H1 (cell line): ENCODE results near the gene ATP5MC2. TPM values are rescaled to one million over a fixed set of nuclear protein-coding genes. Genes with fewer than 3 reads are reported as not detected.

Source experiments
- CTCF ChIA-PET: fragments of 300-600 bp; sonication (Branson Sonifier 250); formaldehyde crosslinking; loops from one replicate; lab custom pipeline; 2021; ENCODE audit not compliant: partially characterized antibody; lab: Charles Lee
- POLR2A ChIA-PET: fragments of 300-600 bp; sonication (Branson Sonifier 250); formaldehyde crosslinking; loops from one replicate; lab custom pipeline; 2021; ENCODE audit warnings: inconsistent platforms; ENCODE audit not compliant: partially characterized antibody; lab: Charles Lee
- DNase-seq, 2 experiments: peaks; one replicate each; pipeline versions ENCODE4 v3.0.0 to v3.0.0-alpha.2; 2010 to 2022; ENCODE audit warnings: low spot score in 2 of 2, low read depth in 1 of 2, mixed read lengths in 1 of 2
- FAIRE-seq: peaks from 2 replicates; lab custom pipeline; 2011; peaks lifted over from hg19 to GRCh38; lab: Jason Lieb, UNC
- H2AFZ ChIP-seq: 2 replicates; pipeline ENCODE4 v1.8.1; 2012; ENCODE audit warnings: low read length, inconsistent platforms
- H2AK5ac ChIP-seq: 2 replicates; pipeline ENCODE4 v1.6.1; 2013; ENCODE audit warnings: low read depth, low read length
- H2BK120ac ChIP-seq: replicated peaks from 2 replicates; pipeline ENCODE3; 2013; ENCODE audit warnings: low read depth, low read length, inconsistent platforms
- H2BK12ac ChIP-seq: 2 replicates; pipeline ENCODE4 v1.6.1; 2013; ENCODE audit warnings: low read depth, low read length
- H2BK15ac ChIP-seq: 2 replicates; pipeline ENCODE4 v1.6.1; 2013; ENCODE audit warnings: low read length
- H2BK20ac ChIP-seq: 2 replicates; pipeline ENCODE4 v1.6.1; 2013; ENCODE audit warnings: low read length
- H2BK5ac ChIP-seq: 2 replicates; pipeline ENCODE4 v1.6.1; 2013; ENCODE audit warnings: low read depth, low read length
- H3K14ac ChIP-seq: 2 replicates; pipeline ENCODE4 v1.6.1; 2013; ENCODE audit warnings: inconsistent platforms; ENCODE audit not compliant: insufficient read length
- H3K18ac ChIP-seq: 2 replicates; pipeline ENCODE4 v1.6.1; 2013; ENCODE audit warnings: low read length; ENCODE audit errors: extremely low read depth
- H3K23ac ChIP-seq: 2 replicates; pipeline ENCODE4 v1.6.1; 2013; ENCODE audit warnings: inconsistent platforms; ENCODE audit not compliant: insufficient read length
- H3K23me2 ChIP-seq: 2 replicates; pipeline ENCODE4 v1.6.1; 2013; ENCODE audit warnings: low read depth, low read length
- H3K27ac ChIP-seq: 2 replicates; pipeline ENCODE4 v1.6.1; 2011; ENCODE audit warnings: low read depth, low read length, inconsistent platforms
- H3K27me3 ChIP-seq, 4 experiments: replicated peaks in 1 of 4; 1 replicate in 1 of 4; 2 replicates in 3 of 4; pipeline versions ENCODE4 v1.6.1 to v1.8.1; 2011 to 2013; ENCODE audit warnings: low read length in 3 of 4, mild to moderate bottlenecking in 3 of 4, inconsistent platforms in 2 of 4, mixed read lengths in 2 of 4, moderate library complexity in 1 of 4; ENCODE audit not compliant: control insufficient read depth in 3 of 4, insufficient read depth in 3 of 4; ENCODE audit errors: extremely low read depth in 1 of 4
- H3K36me3 ChIP-seq, 4 experiments: 2 replicates each; pipeline versions ENCODE4 v1.6.1 to v1.8.1; 2011 to 2013; ENCODE audit warnings: mild to moderate bottlenecking in 4 of 4, low read length in 3 of 4, moderate library complexity in 2 of 4, control low read depth in 1 of 4, inconsistent platforms in 1 of 4; ENCODE audit not compliant: insufficient read depth in 4 of 4, control insufficient read depth in 2 of 4
- H3K4ac ChIP-seq: replicated peaks from 2 replicates; pipeline ENCODE3; 2013; ENCODE audit warnings: low read length, low read depth, mixed read lengths, inconsistent platforms; ENCODE audit not compliant: insufficient read length
- H3K4me1 ChIP-seq, 4 experiments: replicated peaks in 1 of 4; 1 replicate in 1 of 4; 2 replicates in 3 of 4; pipeline versions ENCODE4 v1.6.1 to v1.8.1; 2011 to 2013; ENCODE audit warnings: low read length in 3 of 4, inconsistent platforms in 2 of 4, mixed read lengths in 1 of 4; ENCODE audit not compliant: insufficient read depth in 4 of 4, control insufficient read depth in 3 of 4
- H3K4me2 ChIP-seq, 2 experiments: 2 replicates each; pipeline versions ENCODE4 v1.6.1 to v1.8.1; 2011 to 2013; ENCODE audit warnings: low read depth in 2 of 2, low read length in 2 of 2, control low read depth in 1 of 2, inconsistent platforms in 1 of 2, mild to moderate bottlenecking in 1 of 2; ENCODE audit not compliant: insufficient read depth in 1 of 2
- H3K4me3 ChIP-seq, 4 experiments: fragments of 200-600, 300-600 bp in 1 of 4; sonication (generic), shearing (Covaris generic), sonication (Bioruptor Twin) in 1 of 4; 2 replicates each; pipeline versions ENCODE4 v1.5.1 to v1.8.1; 2011 to 2016; ENCODE audit warnings: low read length in 4 of 4, low read depth in 3 of 4, control low read depth in 2 of 4, inconsistent platforms in 2 of 4, mild to moderate bottlenecking in 2 of 4, mixed read lengths in 1 of 4, moderate library complexity in 1 of 4; ENCODE audit not compliant: insufficient read depth in 2 of 4; ENCODE audit errors: extremely low read depth in 1 of 4
- H3K56ac ChIP-seq: replicated peaks from 2 replicates; pipeline ENCODE3; 2013; ENCODE audit warnings: low read depth, mild to moderate bottlenecking, mixed read lengths, low read length, inconsistent platforms; ENCODE audit not compliant: insufficient read length
- H3K79me1 ChIP-seq: 2 replicates; pipeline ENCODE4 v1.6.1; 2013; ENCODE audit warnings: low read depth, low read length, control low read depth
- H3K79me2 ChIP-seq, 2 experiments: 2 replicates each; pipeline versions ENCODE4 v1.6.1 to v1.8.1; 2012 to 2013; ENCODE audit warnings: low read length in 2 of 2, mild to moderate bottlenecking in 2 of 2, inconsistent platforms in 1 of 2; ENCODE audit not compliant: insufficient read depth in 2 of 2, control insufficient read depth in 1 of 2
- H3K9ac ChIP-seq, 4 experiments: replicated peaks in 1 of 4; 1 replicate in 1 of 4; 2 replicates in 3 of 4; pipeline versions ENCODE4 v1.6.1 to v1.8.1; 2011 to 2013; ENCODE audit warnings: low read depth in 3 of 4, low read length in 3 of 4, control low read depth in 2 of 4, mild to moderate bottlenecking in 2 of 4, moderate library complexity in 2 of 4, inconsistent platforms in 1 of 4; ENCODE audit errors: extremely low read depth in 1 of 4
- H3K9me3 ChIP-seq, 2 experiments: 2 replicates each; pipeline versions ENCODE4 v1.6.1 to v1.8.1; 2012 to 2013; ENCODE audit warnings: mild to moderate bottlenecking in 2 of 2, moderate library complexity in 2 of 2, control low read depth in 1 of 2, inconsistent platforms in 1 of 2, low read depth in 1 of 2, low read length in 1 of 2, mixed read lengths in 1 of 2; ENCODE audit not compliant: insufficient read depth in 2 of 2
- H4K20me1 ChIP-seq, 2 experiments: replicated peaks in 1 of 2; 2 replicates each; pipeline versions ENCODE3 to v1.8.1; 2011 to 2013; ENCODE audit warnings: inconsistent platforms in 2 of 2, low read length in 2 of 2, mild to moderate bottlenecking in 1 of 2; ENCODE audit not compliant: insufficient read depth in 2 of 2, control insufficient read depth in 1 of 2
- H4K5ac ChIP-seq: 2 replicates; pipeline ENCODE4 v1.6.1; 2013; ENCODE audit warnings: low read length, low read depth, mixed read lengths, inconsistent platforms; ENCODE audit not compliant: insufficient read length
- H4K8ac ChIP-seq: 2 replicates; pipeline ENCODE4 v1.8.0; 2013; ENCODE audit warnings: mild to moderate bottlenecking, moderate library complexity, low read length, inconsistent platforms; ENCODE audit not compliant: insufficient read depth; ENCODE audit errors: extremely low read depth
- H4K91ac ChIP-seq: replicated peaks from 2 replicates; pipeline ENCODE3; 2013; ENCODE audit warnings: low read length, mixed read lengths, inconsistent platforms; ENCODE audit not compliant: insufficient read length
- ASH2L ChIP-seq: fragments of 200-600, 300-600 bp; sonication (generic); IDR thresholded peaks from one replicate; pipeline ENCODE4 v1.7.1; 2017; ENCODE audit warnings: low read length
- CBX8 ChIP-seq: fragments of 300-800, 300-1000 bp; sonication (generic); IDR thresholded peaks from 2 replicates; pipeline ENCODE4 v1.7.1; 2016; ENCODE audit warnings: low read depth, low read length, borderline replicate concordance
- HDAC2 ChIP-seq, 2 experiments: fragments of 300-600 bp in 1 of 2; sonication (generic) in 1 of 2; IDR thresholded peaks; 2 replicates each; pipeline ENCODE4 v1.6.1; 2011 to 2012; ENCODE audit warnings: low read depth in 2 of 2, low read length in 2 of 2, mild to moderate bottlenecking in 2 of 2, moderate library complexity in 2 of 2, borderline replicate concordance in 1 of 2, inconsistent platforms in 1 of 2
- JUN ChIP-seq: IDR thresholded peaks from 2 replicates; pipeline ENCODE4 v1.6.1; 2011; ENCODE audit warnings: low read depth, mild to moderate bottlenecking, improper control_type of control experiment, low read length
- KDM1A ChIP-seq: fragments of 200-600, 300-600 bp; sonication (generic); IDR thresholded peaks from 2 replicates; pipeline ENCODE4 v1.7.1; 2016; ENCODE audit warnings: mild to moderate bottlenecking, low read length, borderline replicate concordance
- PHF8 ChIP-seq: fragments of 200-600 bp; sonication (generic); conservative IDR thresholded peaks from 2 replicates; pipeline ENCODE4 v1.7.1; 2012; ENCODE audit warnings: low read depth, mild to moderate bottlenecking, inconsistent platforms, low read length, moderate library complexity
- POLR2A ChIP-seq, 2 experiments: IDR thresholded peaks; 1 replicate in 1 of 2; 2 replicates in 1 of 2; pipeline ENCODE4 v1.6.1; 2011; ENCODE audit warnings: low read depth in 2 of 2, low read length in 2 of 2, mild to moderate bottlenecking in 2 of 2; ENCODE audit errors: control extremely low read depth in 1 of 2
- SP1 ChIP-seq: IDR thresholded peaks from 2 replicates; pipeline ENCODE4 v1.6.1; 2011; ENCODE audit warnings: low read depth, low read length
- SP4 ChIP-seq: IDR thresholded peaks from 2 replicates; pipeline ENCODE4 v1.6.1; 2012; ENCODE audit warnings: low read length, inconsistent platforms
- TBP ChIP-seq: IDR thresholded peaks from 2 replicates; pipeline ENCODE4 v1.6.1; 2011; ENCODE audit warnings: low read depth, low read length, improper control_type of control experiment
- TEAD4 ChIP-seq: IDR thresholded peaks from 2 replicates; pipeline ENCODE4 v1.6.1; 2012; ENCODE audit warnings: low read depth, low read length, inconsistent platforms, mixed read lengths
- YY1 ChIP-seq: IDR thresholded peaks from 2 replicates; pipeline ENCODE4 v1.6.1; 2011; ENCODE audit warnings: low read depth, mild to moderate bottlenecking, low read length
- WGBS, 2 experiments: shearing (Covaris generic) in 1 of 2; methylation state at CpG; one replicate each; pipeline versions ENCODE4 v1.1.6 to v1.1.7; 2013 to 2015; ENCODE audit warnings: low lambda C conversion rate in 2 of 2, mixed read lengths in 2 of 2, inconsistent platforms in 1 of 2, low coverage in 1 of 2, missing lambda C conversion rate in 1 of 2; ENCODE audit not compliant: insufficient replicate concordance in 2 of 2, insufficient coverage in 1 of 2, insufficient read length in 1 of 2; ENCODE audit errors: extremely low coverage in 1 of 2, missing lambda C conversion rate in 1 of 2; 5-methylcytosine and 5-hydroxymethylcytosine counted together
- polyA plus RNA-seq, 7 experiments: library from polyadenylated mRNA; depleted of rRNA in 3 of 7; stranded (reverse) in 5 of 7; unstranded in 2 of 7; fragments of >200 nt in 5 of 7; fragments of 200-250 nt in 2 of 7; gene quantifications; 1 replicate in 5 of 7; 2 replicates in 1 of 7; 4 replicates in 1 of 7; pipeline versions ENCODE4 v1.2.1 to v1.2.3, GENCODE V29; 2011 to 2013; ENCODE audit warnings: missing spikeins in 2 of 7, mixed read lengths in 2 of 7
- total RNA-seq: library from RNA; stranded (reverse); fragmentation: NEBNext Ultra II Directional; extraction: Animal tissue kit (Norgen Biotek cat#: 25700); gene quantifications from 2 replicates; pipeline ENCODE4 v1.2.1, GENCODE V29; 2021

Gene ATP5MC2
- total and polyA plus RNA-seq, 2 of the 8 experiments (the other 6 are each of a cell fraction or from before 2014, with no cell fraction given) = 408 to 952 TPM

GRCh38 chr12:53677016-53677799 lies 1.3 kb upstream of the ATP5MC2 start:
- Histone ChIP-seq H3K23ac (peak overlapping the region; percentile 3), H2BK120ac (peak overlapping the region; percentile 7), H4K91ac (peak overlapping the region; percentile 95), H4K5ac (peak overlapping the region; percentile 43), H2AFZ (peak overlapping the region; percentile 93), H2AK5ac (peak overlapping the region; percentile 43; the same call in 1 of the 2 replicates), H3K18ac (peak overlapping the region; percentile 32), H3K79me2 (peaks cover 0 to 22% of the 10 kb centered on the region in 2 experiments; a peak in 2 of 4 replicates), H3K4me1 (peaks cover 2 to 16% (median 7%) of the 10 kb centered on the region in 4 experiments; a peak in 6 of 7 replicates), H3K14ac (no peak overlapping the region), H3K36me3 (peaks cover 4 to 16% (median 6%) of the 10 kb centered on the region in 4 experiments; a peak in 4 of 8 replicates), H3K27me3 (no peaks in the 10 kb centered on the region), H2BK20ac (0 out of 2 replicates have a peak overlapping the region, but pooled peaks have one; percentile 82), H3K56ac (peak overlapping the region; percentile 92), H3K4me2 (peak overlapping the region; percentile 75 to 91), H3K23me2 (peaks cover 9% of the 10 kb centered on the region), H3K4me3 (peak overlapping the region; percentile 43 to 86 (median 62)), H3K9ac (peak overlapping the region; percentile 42 to 74 (median 68)), H4K20me1 (no peaks in the 10 kb centered on the region), H3K4ac (peak overlapping the region; percentile 91), H4K8ac (peak overlapping the region; percentile 66; the same call in 1 of the 2 replicates), H3K79me1 (peaks cover 4% of the 10 kb centered on the region), H2BK12ac (peak overlapping the region; percentile 41), H3K9me3 (no peaks in the 10 kb centered on the region), H3K27ac (peak overlapping the region; percentile 77), H2BK15ac (no peak overlapping the region), H2BK5ac (peak overlapping the region; percentile 92)
- FAIRE-seq (no peak), DNase-seq (peak in 1 of 2 experiments; percentile 63)
- 3% methylated on average over 43 of the region's 51 CpGs; no CpG with 5 or more reads in 1 of the 2 experiments for WGBS, 2 experiments
- POLR2A ChIA-PET = interaction anchor here (0.6 to 13.5 kb wide), 20 partner anchors 13 to 261 kb away, joined by 3 to 246 read pairs (median 4); partner anchors contain the start of genes ATF7, CISTR, HOXC13 and TARBP2
- CTCF ChIA-PET = interaction anchor here (0.9 to 3.1 kb wide), 10 partner anchors 10 to 134 kb away, joined by 3 to 21 read pairs (median 4); no protein-coding TSS in a partner anchor
- TF ChIP-seq KDM1A (peak; percentile 91), TBP (no peak; the same call in 1 of the 2 replicates), TEAD4 (no peak), YY1 (peak; percentile 89), SP4 (no peak; the same call in 1 of the 2 replicates), JUN (no peak), ASH2L (peak; percentile 69), CBX8 (no peak), POLR2A (IDR thresholded peaks at IDR 0.05; ENCODE audit: control extremely low read depth in 1 of 2, low read depth in 2 of 2, low read length in 2 of 2) (peak in 1 of 2 experiments; percentile 10; a peak in 1 of 3 replicates), HDAC2 (IDR thresholded peaks at IDR 0.05; ENCODE audit: borderline replicate concordance in 1 of 2, low read depth in 2 of 2, low read length in 2 of 2) (peak; percentile 70 to 75; a peak in 2 of 4 replicates), SP1 (no peak), PHF8 (peak; percentile 43)
